SK-N-SH (cell line): ENCODE data around the gene MCM8.

Experiments
- TEAD4 ChIP-seq: IDR thresholded peaks from 2 replicates; pipeline ENCODE4 v1.4.0; 2012; ENCODE audit warnings: mild to moderate bottlenecking, borderline replicate concordance; ENCODE audit not compliant: insufficient read depth
- USF2 ChIP-seq: fragments of 150-350 bp; IDR thresholded peaks from 2 replicates; pipeline ENCODE4 v1.6.1; 2017; ENCODE audit warnings: antibody characterized with exemption, low read length, low read depth, borderline replicate concordance
- TF ChIP-seq, protein P1 (sequence below): fragments of 200-600 bp; sonication (generic); IDR thresholded peaks from 2 replicates; pipeline ENCODE4 v1.6.1; 2017; ENCODE audit warnings: antibody characterized with exemption, mild to moderate bottlenecking, moderate library complexity

GRCh38 chr20:5973172-5973571 is 22.7 kb downstream of the MCM8 start:
- TF ChIP-seq, protein P1, sequence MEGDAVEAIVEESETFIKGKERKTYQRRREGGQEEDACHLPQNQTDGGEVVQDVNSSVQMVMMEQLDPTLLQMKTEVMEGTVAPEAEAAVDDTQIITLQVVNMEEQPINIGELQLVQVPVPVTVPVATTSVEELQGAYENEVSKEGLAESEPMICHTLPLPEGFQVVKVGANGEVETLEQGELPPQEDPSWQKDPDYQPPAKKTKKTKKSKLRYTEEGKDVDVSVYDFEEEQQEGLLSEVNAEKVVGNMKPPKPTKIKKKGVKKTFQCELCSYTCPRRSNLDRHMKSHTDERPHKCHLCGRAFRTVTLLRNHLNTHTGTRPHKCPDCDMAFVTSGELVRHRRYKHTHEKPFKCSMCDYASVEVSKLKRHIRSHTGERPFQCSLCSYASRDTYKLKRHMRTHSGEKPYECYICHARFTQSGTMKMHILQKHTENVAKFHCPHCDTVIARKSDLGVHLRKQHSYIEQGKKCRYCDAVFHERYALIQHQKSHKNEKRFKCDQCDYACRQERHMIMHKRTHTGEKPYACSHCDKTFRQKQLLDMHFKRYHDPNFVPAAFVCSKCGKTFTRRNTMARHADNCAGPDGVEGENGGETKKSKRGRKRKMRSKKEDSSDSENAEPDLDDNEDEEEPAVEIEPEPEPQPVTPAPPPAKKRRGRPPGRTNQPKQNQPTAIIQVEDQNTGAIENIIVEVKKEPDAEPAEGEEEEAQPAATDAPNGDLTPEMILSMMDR: no peak
- TF ChIP-seq TEAD4 (no peak), USF2 (no peak)
